ENCODE measurements around the gene WASHC3. TPM values are rescaled to one million over a fixed set of nuclear protein-coding genes. Genes with fewer than 3 reads are reported as not detected.

WASHC3 gene
- total RNA-seq, 1 donor from 2014 or later, result 19.5 TPM

- DNase-seq (ENCODE audit: low read depth, low spot score), result no peak
- no peaks in the 10 kb centered on the region for H3K9me3 Mint-ChIP-seq
- H3K4me3 Mint-ChIP-seq, result no peak overlapping the region
- H3K4me1 Mint-ChIP-seq, result no peaks in the 10 kb centered on the region
- no peaks in the 10 kb centered on the region for H3K27me3 Mint-ChIP-seq (ENCODE audit: low read depth)
- no peak for TF ChIP-seq CTCF (conservative IDR thresholded peaks at IDR 0.05)
- no peak overlapping the region for H3K27ac Mint-ChIP-seq (ENCODE audit: unreplicated experiment)
- no peaks in the 10 kb centered on the region for H3K36me3 Mint-ChIP-seq (ENCODE audit: low read depth)
Measured at GRCh38 chr12:102016472-102016871, 45.3 kb downstream of the WASHC3 start.

GRCh38 chr12:102010265-102010994 is 51.4 kb downstream of the WASHC3 start:
- Mint-ChIP-seq H3K9me3 (no peaks in the 10 kb centered on the region), H3K4me1 (no peaks in the 10 kb centered on the region), H3K36me3 (ENCODE audit: low read depth) (peaks cover 3% of the 10 kb centered on the region), H3K4me3 (no peak overlapping the region), H3K27me3 (ENCODE audit: low read depth) (no peaks in the 10 kb centered on the region), H3K27ac (ENCODE audit: unreplicated experiment) (no peak overlapping the region)
- TF ChIP-seq CTCF (conservative IDR thresholded peaks at IDR 0.05), result no peak
- no peak for DNase-seq (ENCODE audit: low read depth, low spot score)

GRCh38 chr12:102009796-102010195 is 52.0 kb downstream of the WASHC3 start:
- Mint-ChIP-seq H3K4me1 (no peaks in the 10 kb centered on the region), H3K36me3 (ENCODE audit: low read depth) (peaks cover 3% of the 10 kb centered on the region), H3K9me3 (no peaks in the 10 kb centered on the region), H3K4me3 (no peak overlapping the region), H3K27ac (ENCODE audit: unreplicated experiment) (no peak overlapping the region), H3K27me3 (ENCODE audit: low read depth) (no peaks in the 10 kb centered on the region)
- no peak for DNase-seq (ENCODE audit: low read depth, low spot score)
- TF ChIP-seq CTCF (conservative IDR thresholded peaks at IDR 0.05), result no peak

- no peaks in the 10 kb centered on the region for H3K9me3 Mint-ChIP-seq
- no peaks in the 10 kb centered on the region for H3K4me1 Mint-ChIP-seq
- no peaks in the 10 kb centered on the region for H3K27me3 Mint-ChIP-seq (ENCODE audit: low read depth)
- TF ChIP-seq CTCF (conservative IDR thresholded peaks at IDR 0.05), result no peak
- H3K36me3 Mint-ChIP-seq (ENCODE audit: low read depth), result peaks cover 3% of the 10 kb centered on the region
- no peak overlapping the region for H3K27ac Mint-ChIP-seq (ENCODE audit: unreplicated experiment)
- H3K4me3 Mint-ChIP-seq, result no peak overlapping the region
- no peak for DNase-seq (ENCODE audit: low read depth, low spot score)
Measured at GRCh38 chr12:102008615-102009126, 53.1 kb downstream of the WASHC3 start.

GRCh38 chr12:102005256-102005655 is 56.5 kb downstream of the WASHC3 start:
- TF ChIP-seq CTCF (conservative IDR thresholded peaks at IDR 0.05), result no peak

More at GRCh38 chr12:102005256-102005655, 56.5 kb downstream of the WASHC3 start:
- no peaks in the 10 kb centered on the region for H3K4me1 Mint-ChIP-seq
- H3K9me3 Mint-ChIP-seq, result no peaks in the 10 kb centered on the region
- peaks cover 3% of the 10 kb centered on the region for H3K36me3 Mint-ChIP-seq (ENCODE audit: low read depth)
- DNase-seq (ENCODE audit: low read depth, low spot score), result no peak
- H3K27ac Mint-ChIP-seq (ENCODE audit: unreplicated experiment), result no peak overlapping the region
- H3K27me3 Mint-ChIP-seq (ENCODE audit: low read depth), result no peaks in the 10 kb centered on the region
- no peak overlapping the region for H3K4me3 Mint-ChIP-seq
